ENCODE measurements around the gene BSN. TPM values are rescaled to one million over a fixed set of nuclear protein-coding genes. Genes with fewer than 3 reads are reported as not detected.

BSN gene
- total RNA-seq, 2 donors from 2014 or later: 0.17 to 0.21 TPM

- no peaks in the 10 kb centered on the region for H3K36me3 ChIP-seq
- H3K9ac ChIP-seq (ENCODE audit: low read depth in 2 of 2, low read length in 2 of 2): no peak overlapping the region
- intact Hi-C loops (cut with DNase I): no loop called here
- no peaks in the 10 kb centered on the region for H3K27me3 ChIP-seq
- DNase-seq: no peak
- no peaks in the 10 kb centered on the region for H3K9me3 ChIP-seq
- no peak for TF ChIP-seq CTCF (IDR thresholded peaks at IDR 0.05)
- H3K27ac ChIP-seq: no peak overlapping the region
- H3K4me3 ChIP-seq: no peak overlapping the region
- H3K4me1 ChIP-seq: no peaks in the 10 kb centered on the region
These were observed 88.5 kb downstream of the BSN start for GRCh38 chr3:49642708-49643145.

GRCh38 chr3:49644684-49645083 lies 90.4 kb downstream of the BSN start:
- no peak overlapping the region for H3K27ac ChIP-seq
- no peaks in the 10 kb centered on the region for H3K9me3 ChIP-seq
- H3K9ac ChIP-seq (ENCODE audit: low read depth in 2 of 2, low read length in 2 of 2): no peak overlapping the region
- no peak overlapping the region for H3K4me3 ChIP-seq
- H3K4me1 ChIP-seq: no peaks in the 10 kb centered on the region
- intact Hi-C loops (cut with DNase I): no loop called here
- no peak for TF ChIP-seq CTCF (IDR thresholded peaks at IDR 0.05)
- no peaks in the 10 kb centered on the region for H3K27me3 ChIP-seq
- DNase-seq: no peak
- no peaks in the 10 kb centered on the region for H3K36me3 ChIP-seq

GRCh38 chr3:49646236-49646635 lies 92.0 kb downstream of the BSN start:
- Histone ChIP-seq H3K4me1 (no peaks in the 10 kb centered on the region), H3K27me3 (no peaks in the 10 kb centered on the region), H3K9me3 (no peaks in the 10 kb centered on the region), H3K27ac (no peak overlapping the region), H3K9ac (ENCODE audit: low read depth in 2 of 2, low read length in 2 of 2) (no peak overlapping the region), H3K4me3 (no peak overlapping the region), H3K36me3 (no peaks in the 10 kb centered on the region)
- TF ChIP-seq CTCF (IDR thresholded peaks at IDR 0.05): no peak
- intact Hi-C loops (cut with DNase I): no loop called here
- DNase-seq: no peak

- no peaks in the 10 kb centered on the region for H3K27me3 ChIP-seq
- DNase-seq: no peak
- no peak overlapping the region for H3K27ac ChIP-seq
- no peaks in the 10 kb centered on the region for H3K4me1 ChIP-seq
- H3K9ac ChIP-seq (ENCODE audit: low read depth in 2 of 2, low read length in 2 of 2): no peak overlapping the region
- no peaks in the 10 kb centered on the region for H3K9me3 ChIP-seq
- no peak overlapping the region for H3K4me3 ChIP-seq
- H3K36me3 ChIP-seq: no peaks in the 10 kb centered on the region
- no peak for TF ChIP-seq CTCF (IDR thresholded peaks at IDR 0.05)
- intact Hi-C loops (cut with DNase I): no loop called here
These were observed 93.5 kb downstream of the BSN start for GRCh38 chr3:49647741-49648140.

- TF ChIP-seq CTCF (IDR thresholded peaks at IDR 0.05): no peak
- H3K4me3 ChIP-seq: no peak overlapping the region
- no peak overlapping the region for H3K9ac ChIP-seq (ENCODE audit: low read depth in 2 of 2, low read length in 2 of 2)
- no peaks in the 10 kb centered on the region for H3K27me3 ChIP-seq
- no peak for DNase-seq
- H3K4me1 ChIP-seq: no peaks in the 10 kb centered on the region
- H3K36me3 ChIP-seq: no peaks in the 10 kb centered on the region
- no peaks in the 10 kb centered on the region for H3K9me3 ChIP-seq
- intact Hi-C loops (cut with DNase I): no loop called here
- no peak overlapping the region for H3K27ac ChIP-seq
These were observed 94.2 kb downstream of the BSN start for GRCh38 chr3:49648354-49649019.

All from colonic mucosa (tissue), 4 donors.